ENCODE results near the gene NFS1. TPM values are rescaled to one million over a fixed set of nuclear protein-coding genes. Genes with fewer than 3 reads are reported as not detected.
A peak's percentile ranks its signal among the peaks of the same experiment; 100 is the strongest.

Gene NFS1
- polyA plus RNA-seq, 2 of the 4 experiments (the other 2 are of a cell fraction) = 44.0 to 50.5 TPM

GRCh38 chr20:35741892-35742740 lies 43.0 kb upstream of the NFS1 start, which contains the start of gene RBM39 (continued):
- TF ChIP-seq E2F6 (IDR thresholded peaks at IDR 0.05; ENCODE audit: borderline replicate concordance, low read depth) (peak; percentile 71), HOXA7 (CRISPR knock-in tag; IDR thresholded peaks at IDR 0.05) (no peak), SREBF2 (IDR thresholded peaks at IDR 0.05) (no peak), GATA3 (IDR thresholded peaks at IDR 0.05; ENCODE audit: borderline replicate concordance) (peak; percentile 98), HOXB13 (CRISPR knock-in tag; IDR thresholded peaks at IDR 0.05; ENCODE audit: low read depth) (no peak), CTCF (IDR thresholded peaks at IDR 0.05) (no peak), ATOH8 (CRISPR knock-in tag; IDR thresholded peaks at IDR 0.05; ENCODE audit: low read depth) (no peak), HDAC2 (IDR thresholded peaks at IDR 0.05) (no peak)

- Histone ChIP-seq H3K9me3 (no peaks in the 10 kb centered on the region), H3K4me3 (peak overlapping the region; percentile 87), H3K27ac (peak overlapping the region in 1 of 2 experiments; percentile 98; a peak in 1 of 6 replicates), H3K4me2 (peak overlapping the region; percentile 95), H3K4me1 (peaks cover 65% of the 10 kb centered on the region)
- POLR2A ChIA-PET = interaction anchor here (1.0 to 1.3 kb wide), 2 partner anchors 32 to 145 kb away, joined by 3 to 6 read pairs; partner anchors contain the start of gene PHF20
- CTCF ChIA-PET = interaction anchor here (0.9 to 2.1 kb wide), 7 partner anchors 12 to 434 kb away, joined by 3 to 14 read pairs (median 4); partner anchors contain the start of gene SCAND1
- DNase-seq (ENCODE audit: low read depth in 1 of 2, low spot score in 1 of 2) = peak in 1 of 2 experiments; percentile 41
- TF ChIP-seq TFCP2L1 (CRISPR knock-in tag; IDR thresholded peaks at IDR 0.05) = peak; percentile 18; the same call in 1 of the 2 replicates
- no peak for TF ChIP-seq USF2 (IDR thresholded peaks at IDR 0.05)
- no peak for TF ChIP-seq RNF2 (IDR thresholded peaks at IDR 0.05; ENCODE audit: borderline replicate concordance, low read depth)
- TF ChIP-seq ATOH8 (CRISPR knock-in tag; IDR thresholded peaks at IDR 0.05; ENCODE audit: low read depth) = no peak
- TF ChIP-seq FOSL2 (IDR thresholded peaks at IDR 0.05) = no peak
- 0 out of 2 replicates have a peak, but pooled peaks have one; percentile 8 for TF ChIP-seq FOSL2 (CRISPR knock-in tag; IDR thresholded peaks at IDR 0.05)
- 0 out of 2 replicates have a peak, but pooled peaks have one; percentile 82 for TF ChIP-seq FOSB (CRISPR knock-in tag; IDR thresholded peaks at IDR 0.05)
- TF ChIP-seq HMGXB4 (CRISPR knock-in tag; IDR thresholded peaks at IDR 0.05; ENCODE audit: borderline replicate concordance) = 0 out of 2 replicates have a peak, but pooled peaks have one; percentile 7
- ATAC-seq = no peak
- WGBS (ENCODE audit: missing lambda C conversion rate) = 46% methylated on average over 7 of the region's 7 CpGs
- no peak for FAIRE-seq
These were observed 40.4 kb upstream of the NFS1 start for GRCh38 chr20:35739294-35740163.
